Right hindlimb (tissue), 1 donor: ENCODE measurements around the gene SPATA31C1.
A peak's percentile ranks its signal among the peaks of the same experiment; 100 is the strongest.
"Not testable (repeated sequence)": the region's sequence is repeated elsewhere in the genome, so short reads cannot be mapped to it uniquely, and the experiment has no call there.

ENCODE experiments used
- DNase-seq: peaks from one replicate; pipeline ENCODE4 v3.0.0-alpha.2; 2018

The SPATA31C1 gene

DNA sequence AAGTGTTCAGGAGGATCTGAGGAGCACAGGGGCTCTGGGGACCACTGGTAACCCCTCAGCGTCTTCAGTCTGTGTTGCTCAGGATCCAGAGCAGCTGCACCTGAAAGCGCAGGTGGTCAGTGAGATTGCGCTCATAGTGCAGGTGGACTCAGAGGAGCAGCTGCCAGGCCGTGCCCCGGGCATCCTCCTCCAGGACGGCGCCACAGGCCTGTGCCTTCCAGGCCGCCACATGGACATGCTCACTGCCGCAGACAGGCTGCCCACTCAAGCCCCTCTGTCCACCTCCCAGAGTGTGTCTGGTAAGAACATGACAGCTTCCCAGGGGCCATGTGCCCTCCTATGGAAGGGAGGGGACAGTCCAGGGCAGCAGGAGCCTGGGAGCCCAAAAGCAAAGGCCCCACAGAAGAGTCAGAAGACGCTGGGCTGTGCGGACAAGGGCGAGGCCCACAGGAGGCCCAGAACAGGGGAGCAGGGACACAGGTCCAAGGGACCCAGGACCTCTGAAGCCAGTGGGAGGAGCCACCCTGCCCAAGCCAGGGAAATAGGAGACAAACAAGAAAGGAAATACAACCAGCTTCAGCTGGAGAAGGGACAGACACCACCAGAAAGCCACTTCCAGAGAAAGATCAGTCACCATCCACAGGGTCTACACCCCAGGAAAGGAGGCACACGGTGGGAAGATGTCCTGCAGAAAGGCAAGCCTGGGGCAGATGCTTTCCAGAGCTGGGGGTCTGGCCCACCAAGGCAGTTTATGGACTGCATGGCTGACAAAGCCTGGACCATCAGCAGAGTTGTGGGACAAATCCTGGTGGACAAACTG is 29.9 kb upstream of the SPATA31C1 start:
- no peak for DNase-seq

DNA sequence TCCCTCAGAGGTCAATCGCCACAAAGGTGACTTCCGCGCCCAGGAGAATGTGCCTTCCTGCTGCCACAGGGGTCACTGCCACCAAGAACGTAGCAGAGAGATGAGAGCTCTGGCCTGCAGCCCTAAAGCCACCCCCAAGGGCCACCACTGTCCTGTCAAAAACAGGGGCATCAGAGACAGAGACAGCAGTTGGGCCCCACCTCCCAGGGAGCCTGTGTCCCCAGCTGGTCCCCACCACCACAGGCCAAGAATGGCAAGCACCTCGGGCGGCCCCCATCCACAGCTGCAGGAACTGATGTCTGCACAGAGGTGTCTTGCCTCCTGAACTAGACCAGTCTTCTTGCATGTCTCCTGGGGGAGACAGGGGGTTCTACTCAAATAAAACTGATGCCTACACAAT is 29.3 kb upstream of the SPATA31C1 start:
- DNase-seq = peak; percentile 8

DNA sequence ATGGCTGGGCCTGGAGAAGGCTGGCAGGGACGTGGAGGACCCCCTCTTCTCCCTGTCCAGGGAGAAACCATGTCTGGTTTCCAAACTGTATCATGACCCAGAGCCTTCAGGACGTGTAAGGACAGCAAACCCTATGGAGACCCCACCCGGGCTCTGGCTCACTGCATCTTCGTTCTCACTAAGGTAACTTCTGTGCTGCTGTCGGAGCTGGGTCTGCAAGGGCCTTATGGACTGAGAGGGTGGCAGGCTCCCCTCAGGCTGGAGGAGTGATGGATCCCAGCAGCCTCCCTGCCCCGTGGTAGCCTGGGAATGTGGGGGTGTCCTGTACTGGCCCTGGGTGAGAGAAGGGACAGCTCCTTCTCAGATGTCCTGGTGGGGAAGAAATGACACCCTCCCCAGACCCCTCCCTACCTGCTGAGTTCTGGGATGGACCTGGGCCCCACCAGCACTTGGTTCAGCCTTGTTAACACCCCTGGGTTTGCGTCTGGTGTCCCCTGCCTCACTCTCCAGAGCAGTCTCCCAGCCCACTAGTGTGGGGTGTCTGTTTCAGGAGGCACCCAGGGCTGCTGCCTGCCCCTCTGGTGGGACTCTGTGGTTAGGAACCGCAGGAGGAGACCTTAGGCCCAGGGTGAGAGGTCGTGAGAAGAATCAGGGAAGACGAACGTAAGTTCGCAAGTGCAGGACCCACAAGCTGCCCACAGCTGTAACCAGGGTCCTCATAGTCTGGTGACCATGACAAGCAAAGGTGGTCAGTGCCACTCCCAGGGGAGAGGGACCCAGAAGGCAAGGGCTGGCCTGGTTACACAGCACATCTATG is 28.5 kb upstream of the SPATA31C1 start:
- peak; percentile 7 for DNase-seq

DNA sequence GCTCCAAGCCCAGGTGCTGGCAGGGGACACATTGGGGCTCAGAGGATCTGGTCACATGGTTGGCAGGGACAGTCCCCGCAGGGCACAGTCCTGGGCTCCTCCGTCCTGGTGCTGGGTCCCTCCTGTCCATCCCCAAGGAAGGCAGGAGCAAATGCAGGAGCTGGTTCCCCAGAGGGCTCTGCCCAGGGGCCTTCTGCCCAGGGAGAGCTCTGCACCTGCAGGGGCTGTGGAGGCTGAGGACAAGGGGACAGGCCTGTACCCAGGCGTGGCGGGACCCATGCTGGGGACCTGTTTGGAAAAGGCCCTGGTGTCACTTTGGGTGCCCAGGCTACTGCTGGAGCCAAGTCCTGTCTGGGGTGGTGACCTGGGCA is 27.9 kb upstream of the SPATA31C1 start:
- peak; percentile 5 for DNase-seq

DNA sequence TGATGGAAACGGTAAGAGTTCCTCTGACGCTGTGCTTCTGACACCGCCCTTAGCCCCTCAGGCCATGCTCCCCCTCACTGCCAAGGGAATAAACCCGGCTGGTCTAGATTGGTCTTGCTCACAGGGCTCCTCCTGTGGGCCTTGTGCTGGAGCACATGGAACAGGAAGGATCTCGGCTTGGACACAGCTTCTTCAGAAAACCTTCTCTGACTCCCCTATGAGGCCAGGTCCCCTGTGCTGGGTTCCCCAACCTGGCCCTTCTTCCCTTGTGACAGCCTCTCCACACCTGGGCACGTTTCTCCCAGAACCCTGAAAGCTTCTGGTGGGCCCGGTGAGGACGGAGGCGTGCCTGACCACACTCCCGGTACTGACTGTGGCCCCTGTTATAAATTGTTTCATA is 26.9 kb upstream of the SPATA31C1 start:
- peak; percentile 5 for DNase-seq

DNA sequence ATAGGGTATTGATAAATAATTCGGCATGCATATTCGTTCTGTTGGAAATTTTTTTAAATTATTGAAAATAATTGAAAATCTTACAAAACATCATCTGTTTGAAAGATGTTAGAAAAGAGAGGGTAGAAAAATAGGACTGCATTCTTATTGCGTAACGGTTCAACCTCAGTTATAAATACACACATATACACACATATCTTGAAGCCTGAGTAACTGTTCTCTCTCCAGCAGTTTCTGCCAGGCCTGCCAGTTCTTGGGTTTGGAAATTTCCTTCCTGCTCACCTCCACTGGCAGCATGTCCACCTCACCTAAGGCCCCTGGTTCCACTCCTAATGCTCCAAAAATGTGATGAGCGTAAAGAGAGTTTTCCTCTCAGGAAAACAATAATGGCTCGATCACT is 26.0 kb upstream of the SPATA31C1 start:
- DNase-seq = no peak

DNA sequence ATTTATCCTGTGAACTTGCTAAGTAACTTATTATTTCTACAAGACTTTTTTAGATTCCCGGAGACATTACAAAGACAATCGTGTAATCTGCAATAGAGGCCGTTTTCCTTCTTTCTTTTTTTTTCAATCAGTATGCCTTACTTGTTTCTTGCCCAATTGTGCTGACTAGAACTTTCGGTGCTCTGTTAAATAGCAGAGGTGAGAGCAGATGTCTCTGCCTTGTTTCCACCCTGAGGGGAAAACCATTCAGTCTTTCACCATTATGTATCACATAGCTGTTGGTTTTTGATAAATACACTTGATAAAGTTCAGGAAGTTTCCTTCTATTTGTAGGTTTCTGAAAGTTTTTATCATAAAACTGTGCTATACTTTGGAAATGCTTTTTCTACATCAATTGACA is 24.8 kb upstream of the SPATA31C1 start:
- DNase-seq = no peak

DNA sequence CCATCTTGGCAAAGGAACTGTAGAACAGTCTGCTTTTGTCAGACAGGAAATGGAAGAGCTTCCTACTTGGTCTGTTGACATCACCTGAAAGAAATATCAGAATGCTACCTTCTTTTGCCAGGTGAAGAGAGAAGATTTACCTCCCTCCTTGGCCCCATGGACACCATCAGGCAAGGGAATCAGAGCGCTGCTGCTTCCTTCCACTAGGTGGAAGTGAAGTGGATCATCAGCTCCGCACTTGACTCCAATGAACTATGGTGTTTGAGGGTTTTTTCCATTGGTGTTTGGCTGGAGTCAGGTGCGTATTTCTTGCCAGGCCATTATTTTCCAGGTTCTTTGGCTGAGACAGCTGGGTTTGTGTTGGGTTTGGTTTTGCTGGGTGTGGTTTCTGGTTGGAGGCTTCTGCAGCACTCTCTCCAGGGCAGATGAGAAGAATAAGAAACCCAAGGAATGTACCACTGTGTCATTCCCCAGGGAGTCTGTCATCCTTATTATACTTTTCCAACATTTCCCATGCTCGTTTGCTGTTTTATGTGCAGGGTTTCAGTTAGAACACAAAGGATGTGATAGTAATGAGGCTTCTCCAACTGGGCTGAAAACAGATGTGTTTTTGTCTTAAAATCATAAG is 22.6 kb upstream of the SPATA31C1 start:
- no peak for DNase-seq

DNA sequence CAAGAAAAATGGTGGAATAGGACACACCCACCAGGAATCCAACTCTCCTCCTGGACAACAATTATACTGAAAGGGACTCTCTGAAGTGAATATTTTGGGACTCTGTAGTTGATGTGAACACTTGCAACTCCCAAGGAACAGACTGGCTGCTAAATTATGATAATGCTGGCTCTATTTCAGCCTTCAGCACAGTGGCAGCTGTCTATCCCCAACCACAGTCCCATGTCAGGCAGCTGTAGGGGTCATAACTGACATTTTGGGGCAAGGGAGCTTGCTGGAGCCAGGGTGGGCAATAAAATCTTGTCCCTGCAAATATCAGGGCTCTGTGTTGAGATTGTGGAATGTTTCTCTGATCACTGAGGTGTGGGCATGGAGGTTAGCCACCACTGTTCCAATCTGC is 20.9 kb upstream of the SPATA31C1 start:
- no peak for DNase-seq

DNA sequence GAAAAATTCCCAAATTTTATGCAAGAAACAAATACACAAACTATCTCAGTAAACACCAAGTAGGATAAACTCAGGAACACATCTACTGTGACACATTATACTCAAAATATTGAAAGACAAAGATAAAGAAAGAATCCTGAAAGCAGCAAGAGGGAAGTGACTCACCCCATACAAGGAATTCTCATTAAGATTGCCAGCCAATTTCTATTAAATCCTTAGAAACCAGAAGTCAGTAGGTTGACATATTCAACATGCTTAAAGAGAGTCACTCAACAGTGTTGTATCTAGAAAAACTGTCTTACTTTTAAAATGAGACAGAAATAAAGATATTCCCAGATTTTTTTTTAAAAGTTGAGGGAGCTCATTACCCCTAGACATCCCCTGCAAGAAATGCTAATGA is 19.6 kb upstream of the SPATA31C1 start:
- DNase-seq = no peak

DNA sequence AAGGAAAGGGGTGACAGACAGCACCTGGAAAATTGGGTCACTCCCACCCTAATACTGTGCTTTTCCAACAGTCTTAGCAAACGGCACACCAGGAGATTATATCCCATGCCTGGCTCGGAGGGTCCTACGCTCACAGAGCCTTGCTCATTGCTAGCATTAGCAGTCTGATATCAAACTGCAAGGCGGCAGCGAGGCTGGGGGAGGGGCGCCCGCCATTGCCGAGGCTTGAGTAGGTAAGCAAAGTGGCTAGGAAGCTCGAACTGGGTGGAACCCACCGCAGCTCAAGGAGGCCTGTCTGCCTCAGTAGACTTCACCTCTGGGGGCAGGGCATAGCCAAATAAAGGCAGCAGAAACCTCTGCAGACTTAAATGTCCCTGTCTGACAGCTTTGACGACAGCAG is 15.4 kb upstream of the SPATA31C1 start:
- not testable (repeated sequence) for DNase-seq

DNA sequence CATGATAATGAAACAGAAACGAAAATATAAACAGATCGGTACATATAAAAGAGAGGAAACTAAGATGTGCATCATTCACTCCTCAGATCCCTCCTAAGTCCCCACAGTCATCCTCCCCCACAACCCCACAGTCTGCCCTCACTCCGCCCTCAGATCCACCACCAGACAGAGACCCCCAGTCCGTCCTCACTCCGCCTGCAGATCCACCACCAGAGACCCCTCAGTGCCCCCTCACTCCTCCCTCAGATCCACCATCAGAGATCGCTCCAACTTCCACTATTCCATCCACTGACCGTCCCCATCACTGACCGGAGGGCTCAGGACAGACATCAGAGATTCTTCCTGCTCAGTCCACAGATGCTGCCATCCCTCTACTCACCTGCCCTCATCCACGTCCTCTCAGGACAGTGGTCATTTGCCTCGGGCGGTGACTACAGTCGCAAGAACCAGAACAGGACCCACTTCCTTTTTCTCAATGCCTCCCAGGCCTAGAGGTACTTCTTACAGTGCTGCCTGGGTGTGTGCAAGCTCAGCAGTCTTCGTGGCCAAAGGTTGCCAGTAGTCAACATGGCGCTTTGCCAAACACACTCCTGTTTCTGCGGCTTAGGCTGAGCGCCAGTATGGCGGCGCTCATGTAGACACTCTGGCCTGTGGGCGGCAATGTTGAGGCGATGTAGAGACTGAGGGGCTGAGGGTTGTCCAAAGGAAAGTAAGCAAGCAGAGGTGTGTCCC is 8.3 kb upstream of the SPATA31C1 start:
- DNase-seq = no peak

DNA sequence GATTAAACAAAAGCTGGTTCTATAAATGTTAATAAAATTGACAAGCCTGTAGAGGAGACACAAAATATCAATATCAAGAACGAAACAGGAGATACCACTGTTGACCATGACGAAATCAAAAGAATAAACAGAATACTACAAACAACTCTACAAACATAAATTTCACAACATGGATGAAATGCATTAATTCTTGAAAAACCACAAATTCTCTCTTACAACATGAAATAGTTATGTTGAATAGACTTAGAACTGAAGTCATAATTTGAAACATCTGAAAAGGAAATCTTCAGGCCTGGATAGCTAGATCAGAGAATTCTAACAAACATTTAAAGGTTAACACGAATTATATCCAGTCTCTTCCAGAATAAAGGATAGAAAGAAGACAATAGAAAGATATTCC is 6.9 kb upstream of the SPATA31C1 start:
- DNase-seq = no peak

DNA sequence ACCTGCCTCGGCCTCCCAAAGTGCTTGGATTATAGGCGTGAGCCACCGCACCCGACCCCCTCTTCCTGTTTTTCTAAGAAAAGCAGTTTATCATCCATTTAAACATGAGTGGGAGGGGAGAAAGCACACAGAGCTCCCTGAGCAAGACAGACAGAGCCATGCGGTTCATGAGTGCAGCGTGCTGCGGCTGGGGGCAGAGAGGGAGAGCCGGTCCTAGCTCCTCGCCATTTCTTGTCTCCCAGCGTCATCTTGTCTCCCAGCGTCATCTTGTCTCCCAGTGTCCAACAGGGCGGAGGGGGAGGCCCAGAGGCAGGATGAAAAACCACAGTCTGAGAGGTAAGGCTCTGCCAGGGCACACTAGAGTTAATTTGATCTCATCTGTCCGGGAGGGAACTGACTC is 1.3 kb downstream of the SPATA31C1 start:
- not testable (repeated sequence) for DNase-seq

DNA sequence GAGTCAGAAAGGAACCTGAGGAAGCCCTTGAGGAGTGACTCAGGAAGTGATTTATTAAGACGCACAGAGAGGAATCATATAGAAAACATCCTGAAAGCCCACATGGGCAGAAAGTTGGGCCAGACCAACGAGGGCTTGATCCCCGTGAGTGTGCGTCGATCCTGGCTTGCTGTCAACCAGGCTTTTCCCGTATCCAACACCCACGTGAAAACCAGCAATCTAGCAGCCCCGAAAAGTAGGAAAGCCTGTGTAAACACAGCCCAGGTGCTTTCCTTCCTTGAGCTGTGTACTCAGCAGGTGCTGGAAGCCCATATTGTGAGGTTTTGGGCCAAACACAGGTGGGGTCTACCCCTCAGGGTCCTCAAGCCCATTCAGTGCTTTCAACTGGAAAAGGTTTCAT is 3.8 kb downstream of the SPATA31C1 start:
- DNase-seq = not testable (repeated sequence)

DNA sequence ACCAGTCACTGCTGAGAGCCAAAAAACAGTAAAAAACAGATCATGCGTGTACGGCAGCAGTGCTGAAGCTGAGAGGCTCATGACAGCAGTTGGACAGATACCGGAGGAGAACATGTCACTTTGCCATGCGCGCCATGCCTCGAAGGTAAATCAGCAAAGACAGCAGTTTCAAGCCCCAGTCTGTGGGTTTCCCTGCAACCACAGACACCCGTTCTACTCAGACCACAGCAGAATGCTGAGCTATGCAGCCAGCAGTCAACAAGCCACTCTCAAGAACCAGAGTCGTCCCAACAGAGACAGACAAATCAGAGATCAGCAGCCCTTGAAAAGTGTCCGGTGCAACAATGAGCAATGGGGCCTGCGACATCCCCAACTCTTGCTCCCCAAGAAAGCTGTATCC is 5.2 kb downstream of the SPATA31C1 start:
- not testable (repeated sequence) for DNase-seq

DNA sequence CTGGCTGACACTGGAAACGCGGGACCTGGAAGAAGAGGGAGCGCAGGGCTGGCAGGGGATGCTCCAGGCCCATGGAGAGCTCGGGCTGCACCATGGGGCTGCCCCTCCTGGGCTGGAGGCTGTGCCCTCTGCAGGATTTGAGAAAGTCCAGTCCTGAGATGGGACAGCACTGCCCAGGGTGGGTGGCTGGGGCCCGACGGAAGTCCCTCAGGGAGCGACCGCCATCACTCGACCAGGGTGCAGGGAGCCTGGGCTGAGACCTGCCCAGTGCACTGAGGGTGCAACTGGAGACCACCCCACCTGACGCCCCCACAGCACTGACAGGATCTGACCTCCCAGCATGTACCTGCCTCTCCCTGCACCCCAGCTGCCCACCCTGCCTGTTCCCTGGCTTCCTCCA is 7.1 kb downstream of the SPATA31C1 start:
- DNase-seq = not testable (repeated sequence)

DNA sequence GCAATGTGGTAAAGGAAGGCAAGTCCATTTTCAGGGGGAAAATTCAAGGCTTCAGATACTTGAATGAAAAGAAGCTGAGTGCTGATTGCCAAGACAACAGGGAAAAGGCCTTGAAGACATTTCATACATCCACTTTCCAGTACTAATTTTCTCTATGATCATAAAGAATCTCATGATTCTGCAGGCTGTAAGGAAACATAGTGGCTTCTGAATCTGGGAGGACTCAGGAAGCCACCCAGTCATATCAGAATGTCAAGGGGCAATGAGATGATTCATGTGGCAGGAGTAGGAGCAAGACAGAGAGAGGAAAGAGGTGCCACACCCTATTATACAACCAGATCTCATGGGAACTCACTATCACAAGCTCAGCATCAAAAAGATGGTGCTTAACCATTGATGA is 11.4 kb downstream of the SPATA31C1 start:
- DNase-seq = not testable (repeated sequence)

DNA sequence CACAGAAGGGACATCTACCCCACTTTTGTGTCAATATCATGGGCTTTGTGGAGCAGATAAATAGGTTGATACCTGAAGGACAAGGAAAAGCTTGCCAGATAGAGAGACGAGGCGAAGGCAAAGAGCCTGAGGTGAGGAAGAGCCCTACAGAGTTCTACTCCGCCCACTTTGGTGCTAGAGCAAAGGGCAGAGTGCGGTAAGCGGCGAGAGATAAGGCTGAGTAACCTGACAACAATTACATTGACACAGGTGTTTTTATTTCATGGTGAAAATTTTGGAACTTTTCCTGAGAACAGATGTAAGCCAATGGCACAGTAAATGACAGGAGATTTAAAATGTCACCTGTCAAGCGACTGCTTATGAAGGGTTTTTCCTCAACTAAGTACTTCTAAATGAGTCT is 16.7 kb downstream of the SPATA31C1 start:
- not testable (repeated sequence) for DNase-seq

DNA sequence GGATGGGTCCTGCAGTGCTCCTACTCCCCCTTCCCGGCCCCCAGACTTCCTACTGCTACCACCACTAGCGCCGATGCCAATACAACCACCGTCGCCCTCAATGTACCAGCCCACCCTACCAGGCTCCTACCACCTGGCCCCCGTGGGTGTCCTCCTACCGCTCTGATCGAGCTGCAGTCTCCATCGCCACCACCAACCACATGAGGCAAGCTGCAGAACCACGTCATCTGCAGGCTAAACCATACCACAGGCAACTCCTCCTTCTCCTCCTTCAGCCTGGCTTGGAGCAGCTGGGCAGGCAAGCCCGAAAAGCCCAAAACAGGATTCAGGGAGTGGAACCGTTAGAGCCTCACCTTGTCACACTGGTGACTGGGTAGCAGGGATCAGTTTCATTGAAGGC is 19.6 kb downstream of the SPATA31C1 start:
- DNase-seq = not testable (repeated sequence)

DNA sequence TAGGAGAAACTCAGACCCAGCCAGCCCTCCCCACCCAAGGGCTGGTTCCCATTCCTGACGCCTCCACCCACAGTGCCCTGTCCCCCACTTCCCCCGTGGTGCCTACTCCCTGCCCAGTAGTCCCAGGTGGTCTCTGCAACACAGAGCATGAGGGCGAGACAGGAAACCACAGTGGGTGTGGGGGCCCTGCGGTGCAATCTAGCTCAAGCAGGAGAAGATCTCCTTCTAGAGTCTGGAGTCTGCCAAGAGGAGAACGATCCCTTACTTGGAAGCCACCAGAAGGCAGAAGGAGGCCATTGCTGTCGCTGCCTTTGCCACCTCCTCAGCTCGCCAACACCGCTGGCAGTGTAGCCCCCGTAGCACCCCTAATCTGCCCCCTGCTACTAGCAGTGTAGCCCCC is 20.2 kb downstream of the SPATA31C1 start:
- DNase-seq = not testable (repeated sequence)

DNA sequence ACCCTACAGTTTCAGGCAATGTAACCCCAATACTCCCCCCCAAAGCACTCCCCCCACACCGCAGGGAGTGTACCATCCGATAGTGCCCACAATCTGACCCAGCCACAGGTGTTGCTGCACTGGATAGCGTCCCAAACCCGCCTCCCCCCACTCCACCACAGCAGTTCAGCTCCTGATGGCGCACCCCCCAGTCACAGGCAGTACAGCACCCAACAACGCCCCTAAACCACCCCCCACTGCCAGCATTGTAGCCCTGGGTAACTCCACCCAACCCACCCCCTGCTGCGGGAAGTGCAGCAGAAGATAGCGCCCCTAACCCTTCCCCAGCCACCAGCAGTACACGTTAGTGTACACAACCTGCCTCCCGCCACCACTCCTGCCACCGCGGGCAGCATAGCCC is 20.6 kb downstream of the SPATA31C1 start:
- not testable (repeated sequence) for DNase-seq

DNA sequence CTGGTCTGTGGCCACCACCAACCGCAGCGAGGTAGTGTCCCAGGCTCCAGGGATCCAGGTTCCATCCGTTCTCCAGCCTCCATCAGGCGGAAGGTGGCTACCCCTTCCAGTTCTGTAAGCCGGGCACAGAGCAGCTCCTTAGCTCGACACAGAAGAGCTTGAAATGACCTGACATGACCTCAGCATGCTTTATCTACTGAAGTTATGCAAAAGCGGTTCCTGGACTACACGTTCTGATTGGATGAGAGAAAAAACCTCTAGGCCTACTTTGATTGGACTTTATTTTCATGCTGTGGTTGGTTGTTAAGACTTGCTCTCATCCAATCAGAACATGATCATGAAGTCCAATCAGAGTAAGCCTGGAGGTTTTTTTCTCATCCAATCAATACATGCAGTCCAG is 21.3 kb downstream of the SPATA31C1 start:
- not testable (repeated sequence) for DNase-seq
